ENCODE measurements around the gene SEMA6D.

- TF ChIP-seq CTCF (IDR thresholded peaks at IDR 0.05): no peak
- TF ChIP-seq EP300 (IDR thresholded peaks at IDR 0.05): no peak
Observed at GRCh38 chr15:47791161-47791560, 73.9 kb downstream of the SEMA6D start.
